Measurements from ENCODE around the gene GALNT9.

DNA sequence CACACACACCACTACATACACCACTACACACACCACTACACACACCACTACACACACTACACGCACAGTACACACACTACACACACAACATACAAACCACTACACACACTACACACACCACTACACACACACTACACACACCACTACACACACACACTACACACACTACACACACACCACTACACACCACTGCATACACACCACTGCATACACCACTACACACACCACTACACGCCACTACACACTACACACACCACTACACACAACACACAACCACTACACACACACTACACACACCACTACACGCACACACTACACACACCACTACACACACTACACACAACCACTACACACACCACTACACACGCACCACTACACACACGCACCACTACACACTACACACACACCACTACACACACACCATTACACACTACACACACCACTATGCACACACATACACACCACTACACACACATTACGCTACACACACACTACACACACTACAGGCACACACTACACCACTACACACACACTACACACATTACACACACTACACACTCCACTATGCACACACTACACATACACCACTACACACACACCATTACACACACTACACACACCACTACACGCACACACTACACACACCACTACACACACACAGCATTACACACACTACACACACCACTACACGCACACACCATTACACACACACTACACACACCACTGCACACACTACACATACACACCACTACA lies 172.6 kb downstream of the GALNT9 start:
- TF ChIP-seq POLR2AphosphoS5 (IDR thresholded peaks at IDR 0.05; ENCODE audit: low read depth, low read length) (no peak), GABPA (IDR thresholded peaks at IDR 0.05; ENCODE audit: low read depth) (no peak)

Data from SK-N-SH (cell line).